HG02943 (cell line): ENCODE measurements around the gene RNF213.
"Not testable (repeated sequence)": the region's sequence is repeated elsewhere in the genome, so short reads cannot be mapped to it uniquely, and the experiment has no call there.

Experiments
- ATAC-seq: cut with Tn5 transposase; IDR thresholded peaks from one replicate; pipeline ENCODE4 v1.9.1; 2021; ENCODE audit warnings: mild to moderate bottlenecking, low read depth, moderate library complexity; ENCODE audit not compliant: unreplicated experiment

Gene RNF213

DNA sequence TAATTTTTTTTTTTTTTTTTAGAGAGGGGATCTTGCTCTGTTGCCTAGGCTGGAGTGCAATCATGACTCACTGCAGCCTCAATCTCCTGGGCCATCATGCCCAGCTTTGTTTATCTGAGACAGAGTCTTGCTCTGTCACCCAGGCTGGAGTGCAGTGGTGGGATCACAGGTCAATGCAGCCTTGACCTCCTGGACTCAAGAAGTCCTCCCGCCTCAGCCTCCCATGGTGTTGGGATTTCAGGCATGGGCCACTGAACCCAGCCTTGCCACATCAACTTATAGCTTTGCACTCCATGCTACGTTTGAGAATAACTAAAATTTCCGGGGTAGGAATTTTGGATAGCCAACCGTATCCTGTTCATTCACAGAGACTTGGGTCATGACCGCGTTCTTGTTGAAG lies 30.6 kb downstream of the RNF213 start:
- ATAC-seq: no peak

DNA sequence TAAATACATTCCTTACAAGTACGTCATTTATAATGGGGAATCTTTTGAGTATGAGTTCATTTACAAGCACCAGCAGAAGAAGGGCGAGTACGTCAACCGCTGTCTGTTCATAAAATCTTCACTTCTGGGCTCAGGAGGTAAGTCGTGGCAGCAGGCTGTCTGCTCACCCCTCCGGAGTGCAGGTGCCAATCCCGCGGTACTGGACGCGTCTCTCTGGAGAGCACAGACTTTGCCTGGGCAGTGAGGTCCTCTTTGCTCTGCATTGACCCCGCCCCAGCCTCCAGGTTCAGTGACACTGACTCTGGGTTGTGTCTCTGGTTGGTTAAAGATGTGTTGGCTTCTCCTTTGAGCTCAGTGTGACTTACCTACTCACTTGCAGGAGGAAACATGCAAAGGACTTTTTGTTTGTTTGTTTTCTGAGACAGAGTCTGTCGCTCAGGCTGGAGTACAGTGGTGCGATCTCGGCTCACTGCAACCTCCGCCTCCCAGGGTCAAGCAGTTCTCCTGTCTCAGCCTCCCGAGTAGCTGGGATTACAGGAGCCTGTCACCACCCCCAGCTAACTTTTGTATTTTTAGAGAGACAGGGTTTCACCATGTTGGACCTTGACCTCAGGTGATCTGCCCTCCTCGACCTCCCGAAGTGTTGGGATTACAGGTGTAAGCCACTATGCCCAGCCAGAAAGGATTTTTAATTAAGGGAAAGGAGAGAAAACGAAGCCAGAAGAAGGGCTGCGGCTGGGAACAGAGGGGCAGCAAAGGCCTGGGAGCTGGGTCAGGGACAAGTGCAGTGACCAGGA lies 31.2 kb downstream of the RNF213 start:
- no peak for ATAC-seq

GRCh38 chr17:80292521-80292971 lies 31.9 kb downstream of the RNF213 start:
- ATAC-seq: no peak

GRCh38 chr17:80294210-80294609 lies 33.6 kb downstream of the RNF213 start:
- no peak for ATAC-seq

GRCh38 chr17:80294653-80295052 lies 34.0 kb downstream of the RNF213 start:
- no peak for ATAC-seq

- no peak for ATAC-seq
These were observed 34.5 kb downstream of the RNF213 start for GRCh38 chr17:80295146-80295545.

DNA sequence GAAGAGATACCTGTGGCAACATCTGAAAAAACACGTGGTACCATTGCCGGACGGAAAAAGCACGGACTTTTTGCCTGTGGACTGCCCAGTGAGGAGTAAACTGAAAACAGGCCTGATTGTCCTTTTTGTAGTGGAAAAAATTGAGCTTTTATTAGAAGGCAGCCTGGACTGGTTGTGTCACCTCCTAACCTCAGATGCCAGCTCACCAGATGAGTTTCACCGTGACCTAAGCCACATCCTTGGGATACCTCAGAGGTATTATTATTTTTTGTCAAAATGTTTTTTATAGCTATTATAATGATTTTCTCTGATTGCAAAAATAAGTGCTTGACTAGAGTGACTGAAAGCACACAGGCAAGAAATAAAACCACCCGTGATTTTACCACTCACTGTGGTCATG lies 34.9 kb downstream of the RNF213 start:
- no peak for ATAC-seq

GRCh38 chr17:80296221-80296620 lies 35.6 kb downstream of the RNF213 start:
- no peak for ATAC-seq

- no peak for ATAC-seq
These were observed 37.4 kb downstream of the RNF213 start for GRCh38 chr17:80297996-80298560.

GRCh38 chr17:80299350-80300100 lies 38.9 kb downstream of the RNF213 start:
- ATAC-seq: not testable (repeated sequence)

DNA sequence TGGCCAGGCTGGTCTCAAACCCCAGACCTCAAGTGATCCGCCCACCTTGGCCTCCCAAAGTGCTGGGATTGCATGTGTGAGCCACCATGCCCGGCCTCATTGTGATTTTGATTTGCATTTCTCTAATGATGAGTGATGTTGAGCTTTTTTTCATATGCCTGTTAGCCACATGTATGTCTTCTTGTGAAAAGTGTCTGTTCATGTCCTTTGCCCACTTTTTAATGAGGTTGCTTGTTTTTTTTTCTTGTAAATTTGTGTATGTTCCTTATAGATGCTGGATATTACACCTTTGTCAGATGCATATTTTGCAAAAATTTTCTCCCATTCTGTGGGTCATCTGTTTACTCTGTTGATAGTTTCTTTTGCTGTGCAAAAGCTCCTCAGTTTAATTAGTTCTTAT lies 40.1 kb downstream of the RNF213 start:
- ATAC-seq: not testable (repeated sequence)

DNA sequence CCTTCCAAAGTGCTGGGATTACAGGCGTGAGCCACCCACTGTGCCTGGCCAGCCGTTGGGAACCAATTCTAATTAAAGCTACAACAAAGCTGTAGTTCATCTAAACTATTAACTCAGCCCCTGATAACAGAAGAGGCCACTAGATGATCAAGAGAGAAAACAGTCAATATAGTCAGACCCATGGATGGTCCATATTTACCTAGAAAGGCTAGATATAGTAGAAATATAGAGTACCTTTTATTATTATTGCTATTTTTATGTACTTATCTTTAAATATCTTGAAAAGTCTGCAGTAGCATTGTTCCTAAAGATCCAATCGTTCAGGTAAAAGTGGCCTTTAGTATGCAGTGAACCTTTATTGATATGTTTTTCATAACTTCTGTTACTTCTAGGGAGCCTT lies 43.2 kb downstream of the RNF213 start:
- ATAC-seq: no peak

GRCh38 chr17:80307994-80308691 lies 47.5 kb downstream of the RNF213 start:
- no peak for ATAC-seq

GRCh38 chr17:80308692-80309517 lies 48.3 kb downstream of the RNF213 start:
- no peak for ATAC-seq

DNA sequence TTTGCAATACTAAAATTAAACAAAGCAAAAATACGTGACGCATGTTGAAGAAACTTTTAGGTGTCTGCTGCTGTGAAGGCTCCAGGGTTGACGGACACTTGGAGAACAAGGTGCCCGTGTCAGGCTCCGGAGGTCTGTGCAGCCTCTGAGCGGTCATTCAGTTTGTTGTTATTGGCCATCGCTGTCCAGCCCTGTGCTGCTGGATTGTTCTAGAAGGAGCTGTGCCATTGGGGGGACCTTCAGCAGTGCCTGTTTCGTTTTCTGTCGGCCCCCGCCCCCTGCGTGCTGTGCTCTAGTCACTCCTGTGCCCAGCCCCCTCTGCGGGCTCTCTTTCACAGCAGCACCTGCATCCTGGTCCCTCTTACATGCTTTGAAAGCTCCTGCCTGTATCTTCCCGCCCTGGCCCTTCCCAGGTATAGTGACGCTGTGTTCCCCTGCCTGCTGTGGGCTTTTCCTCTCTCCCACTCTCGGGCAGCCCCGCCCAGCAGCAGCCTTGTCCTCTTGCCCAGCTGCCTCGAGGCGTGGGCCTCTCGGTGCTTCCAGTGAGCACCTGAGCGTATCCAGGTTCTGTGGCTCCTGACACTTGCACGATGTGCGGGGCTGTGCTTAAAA lies 50.7 kb downstream of the RNF213 start:
- no peak for ATAC-seq

- no peak for ATAC-seq
These were observed 52.0 kb downstream of the RNF213 start for GRCh38 chr17:80312621-80313135.

- no peak for ATAC-seq
These were observed 52.6 kb downstream of the RNF213 start for GRCh38 chr17:80313160-80313829.

- ATAC-seq: not testable (repeated sequence)
These were observed 53.3 kb downstream of the RNF213 start for GRCh38 chr17:80313946-80314345.
